Panc1 (cell line): ENCODE results near the gene SEMA6A.

Source experiments
- CTCF ChIP-seq: fragments of 450-650 bp; IDR thresholded peaks from 2 replicates; pipeline ENCODE4 v1.5.1; 2017; ENCODE audit warnings: mild to moderate bottlenecking
- POLR2AphosphoS5 ChIP-seq: IDR thresholded peaks from 2 replicates; pipeline ENCODE4 v1.6.1; 2012; ENCODE audit warnings: mild to moderate bottlenecking, low read depth, low read length, moderate library complexity
- REST ChIP-seq, 2 experiments: IDR thresholded peaks; 2 replicates each; pipeline ENCODE4 v1.6.1; 2011 to 2012; ENCODE audit warnings: low read depth in 2 of 2, control low read depth in 1 of 2, low read length in 1 of 2, mild to moderate bottlenecking in 1 of 2, moderate library complexity in 1 of 2; ENCODE audit not compliant: insufficient read depth in 1 of 2
- TCF7L2 ChIP-seq: IDR thresholded peaks from 2 replicates; pipeline ENCODE4 v1.6.1; 2011; ENCODE audit warnings: mild to moderate bottlenecking, low read depth, low read length, inconsistent platforms

DNA sequence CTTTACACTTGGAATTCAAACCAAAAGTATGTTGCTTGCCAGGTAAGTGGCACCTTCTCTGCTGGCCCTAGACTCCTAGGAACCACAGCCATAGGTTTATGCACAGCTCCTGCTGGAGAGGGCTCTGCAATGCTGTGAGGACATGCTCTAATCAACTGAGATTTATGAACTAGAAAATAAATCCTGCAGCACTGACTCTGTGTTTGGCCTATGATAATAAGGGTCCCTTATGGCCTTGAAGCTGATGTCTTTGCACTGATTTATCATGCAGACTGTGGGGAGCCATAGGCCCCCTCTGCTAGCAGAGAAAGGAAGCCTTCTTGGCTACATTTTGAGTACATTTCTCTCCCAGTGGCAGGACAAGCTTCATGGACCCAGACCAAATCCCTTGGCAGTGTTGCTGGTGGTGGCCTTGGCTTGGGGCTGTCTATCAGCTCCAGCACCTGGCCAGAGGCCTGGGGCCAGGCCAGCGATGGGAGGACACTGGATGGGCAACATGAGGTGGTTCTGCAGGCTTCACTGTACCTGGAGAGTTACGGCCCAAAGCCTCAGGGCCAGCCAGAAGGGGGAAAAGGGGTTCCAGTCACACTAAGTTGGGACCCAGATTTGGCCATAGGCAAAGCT lies 178.0 kb downstream of the SEMA6A start:
- TF ChIP-seq POLR2AphosphoS5 = no peak
- no peak for TF ChIP-seq CTCF
- no peak for TF ChIP-seq REST (IDR thresholded peaks at IDR 0.05; ENCODE audit: insufficient read depth in 1 of 2, low read depth in 2 of 2, low read length in 1 of 2)
- no peak for TF ChIP-seq TCF7L2
